Liver (tissue), 9 donors: ENCODE data around the gene ILDR2. TPM values are rescaled to one million over a fixed set of nuclear protein-coding genes. Genes with fewer than 3 reads are reported as not detected.

Experiments used
- DNase-seq: peaks from one replicate; pipeline ENCODE4 v3.0.0-alpha.2; 2017; ENCODE audit warnings: low spot score
- H3K27ac ChIP-seq, 2 donors: one replicate each; pipeline ENCODE4 v1.7.0; 2013; ENCODE audit warnings: inconsistent platforms in 2 of 2, low read length in 2 of 2, control low read depth in 1 of 2, low read depth in 1 of 2, mild to moderate bottlenecking in 1 of 2
- H3K27me3 ChIP-seq, 4 donors: one replicate each; pipeline versions ENCODE4 v1.6.1 to v1.7.0; 2013; ENCODE audit warnings: low read length in 3 of 4, inconsistent platforms in 1 of 4, mild to moderate bottlenecking in 1 of 4, moderate library complexity in 1 of 4; ENCODE audit not compliant: control insufficient read depth in 4 of 4, insufficient read depth in 4 of 4
- H3K36me3 ChIP-seq, 4 donors: one replicate each; pipeline versions ENCODE4 v1.6.1 to v1.7.0; 2013; ENCODE audit warnings: low read length in 3 of 4, mild to moderate bottlenecking in 3 of 4, low read depth in 1 of 4, moderate library complexity in 1 of 4; ENCODE audit not compliant: control insufficient read depth in 4 of 4, insufficient read depth in 3 of 4
- H3K4me1 ChIP-seq, 4 donors: one replicate each; pipeline versions ENCODE4 v1.6.1 to v1.7.0; 2013; ENCODE audit warnings: low read length in 3 of 4, mild to moderate bottlenecking in 3 of 4, moderate library complexity in 1 of 4; ENCODE audit not compliant: control insufficient read depth in 4 of 4, insufficient read depth in 4 of 4
- H3K4me3 ChIP-seq, 3 donors: one replicate each; pipeline versions ENCODE4 v1.6.1 to v1.7.0; 2013; ENCODE audit warnings: low read length in 3 of 3, control low read depth in 1 of 3, low read depth in 1 of 3, mild to moderate bottlenecking in 1 of 3
- H3K9ac ChIP-seq, 2 donors: one replicate each; pipeline ENCODE4 v1.7.0; 2013; ENCODE audit warnings: low read length in 2 of 2, mild to moderate bottlenecking in 2 of 2, moderate library complexity in 2 of 2, control low read depth in 1 of 2, low read depth in 1 of 2
- H3K9me3 ChIP-seq, 4 donors: one replicate each; pipeline versions ENCODE4 v1.6.1 to v1.7.0; 2013; ENCODE audit warnings: low read length in 3 of 4; ENCODE audit not compliant: control insufficient read depth in 4 of 4
- ATF3 ChIP-seq: IDR thresholded peaks from 2 replicates; pipeline ENCODE4 v1.6.1; 2016; ENCODE audit warnings: antibody characterized with exemption
- CTCF ChIP-seq: fragments of 150-350 bp; IDR thresholded peaks from 2 replicates; pipeline ENCODE4 v1.5.1; 2017; ENCODE audit warnings: improper control_type of control experiment, low read depth, low read length; ENCODE audit not compliant: missing input control
- EGR1 ChIP-seq, 2 donors: IDR thresholded peaks; 2 replicates each; pipeline ENCODE4 v1.6.1; 2016 to 2018; ENCODE audit warnings: antibody characterized with exemption in 2 of 2, low read depth in 2 of 2
- FOXA1 ChIP-seq: IDR thresholded peaks from 2 replicates; pipeline ENCODE4 v1.6.1; 2016; ENCODE audit warnings: antibody characterized with exemption
- FOXA2 ChIP-seq: IDR thresholded peaks from 2 replicates; pipeline ENCODE4 v1.6.1; 2016; ENCODE audit warnings: antibody characterized with exemption
- GABPA ChIP-seq, 2 donors: IDR thresholded peaks in 1 of 2; conservative IDR thresholded peaks in 1 of 2; 2 replicates each; pipeline ENCODE4 v1.6.1; 2016; ENCODE audit warnings: antibody characterized with exemption in 2 of 2, mild to moderate bottlenecking in 1 of 2, moderate library complexity in 1 of 2
- HNF4A ChIP-seq, 2 donors: conservative IDR thresholded peaks; 2 replicates each; pipeline ENCODE4 v1.6.1; 2016; ENCODE audit warnings: antibody characterized with exemption in 2 of 2, mild to moderate bottlenecking in 2 of 2
- JUND ChIP-seq, 2 donors: IDR thresholded peaks; 2 replicates each; pipeline ENCODE4 v1.6.1; 2016; ENCODE audit warnings: antibody characterized with exemption in 2 of 2
- NR2F2 ChIP-seq: IDR thresholded peaks from 2 replicates; pipeline ENCODE4 v1.6.1; 2016; ENCODE audit warnings: antibody characterized with exemption
- RAD21 ChIP-seq, 2 donors: IDR thresholded peaks; 2 replicates each; pipeline ENCODE4 v1.6.1; 2016; ENCODE audit warnings: antibody characterized with exemption in 2 of 2, mild to moderate bottlenecking in 2 of 2
- REST ChIP-seq: IDR thresholded peaks from 2 replicates; pipeline ENCODE4 v1.6.1; 2016; ENCODE audit warnings: antibody characterized with exemption, mild to moderate bottlenecking
- YY1 ChIP-seq: IDR thresholded peaks from 2 replicates; pipeline ENCODE4 v1.6.1; 2016; ENCODE audit warnings: antibody characterized with exemption, mild to moderate bottlenecking
- ZBTB33 ChIP-seq: IDR thresholded peaks from 2 replicates; pipeline ENCODE4 v1.6.1; 2016; ENCODE audit warnings: antibody characterized with exemption
- WGBS: extraction: QIAGEN DNeasy Blood & Tissue Kit; methylation state at CpG from one replicate; pipeline ENCODE4 v1.1.7; 2013; 5-methylcytosine and 5-hydroxymethylcytosine counted together
- polyA plus RNA-seq, 2 donors: library from polyadenylated mRNA; stranded (reverse) in 1 of 2; unstranded in 1 of 2; fragments of 200-250 nt in 1 of 2; fragments of >200 nt in 1 of 2; fragmentation: Nextera tagmentation in 1 of 2; extraction: Ambion mirVana in 1 of 2; gene quantifications; one replicate each; pipeline versions ENCODE4 v1.2.1 to v1.2.3, GENCODE V29; 2013 to 2015
- total RNA-seq, 2 donors: library from RNA; depleted of rRNA; stranded (reverse); fragments of >200 nt; gene quantifications; one replicate each; pipeline ENCODE4 v1.2.3, GENCODE V29; 2014
- donor health status: healthy.
- donor health status: healthy.
- donor health status: healthy.
- donor health status: healthy.
- donor health status: healthy.

Gene ILDR2
- total and polyA plus RNA-seq, 4 donors = 0.09 to 7.4 (median 0.44) TPM

GRCh38 chr1:166889776-166890175 lies 85.6 kb downstream of the ILDR2 start:
- no peak overlapping the region for H3K9ac ChIP-seq
- no peak overlapping the region for H3K4me3 ChIP-seq
- no peaks in the 10 kb centered on the region for H3K4me1 ChIP-seq
- no peaks in the 10 kb centered on the region for H3K27me3 ChIP-seq
- H3K36me3 ChIP-seq = no peaks in the 10 kb centered on the region
- no peaks in the 10 kb centered on the region for H3K9me3 ChIP-seq
- DNase-seq = no peak
- H3K27ac ChIP-seq = no peak overlapping the region
- TF ChIP-seq GABPA (IDR thresholded peaks at IDR 0.05 in 1 of 2, conservative IDR thresholded peaks at IDR 0.05 in 1 of 2) (no peak), REST (no peak), HNF4A (conservative IDR thresholded peaks at IDR 0.05) (no peak), YY1 (no peak), RAD21 (IDR thresholded peaks at IDR 0.05) (no peak), ZBTB33 (no peak), NR2F2 (no peak), JUND (IDR thresholded peaks at IDR 0.05) (no peak), ATF3 (no peak)

GRCh38 chr1:166888373-166889111 lies 86.8 kb downstream of the ILDR2 start:
- no peak for DNase-seq
- no peaks in the 10 kb centered on the region for H3K36me3 ChIP-seq
- peaks cover 0 to 5% (median 0%) of the 10 kb centered on the region in 4 donors for H3K4me1 ChIP-seq
- H3K4me3 ChIP-seq = no peak overlapping the region
- H3K9ac ChIP-seq = no peak overlapping the region
- WGBS = 84% methylated on average over 4 of the region's 4 CpGs
- TF ChIP-seq NR2F2 (no peak), CTCF (no peak), ATF3 (no peak), EGR1 (IDR thresholded peaks at IDR 0.05; ENCODE audit: low read depth in 2 of 2) (no peak), RAD21 (IDR thresholded peaks at IDR 0.05) (no peak), REST (no peak), FOXA2 (no peak), GABPA (IDR thresholded peaks at IDR 0.05 in 1 of 2, conservative IDR thresholded peaks at IDR 0.05 in 1 of 2) (no peak), YY1 (no peak), FOXA1 (no peak)
- no peak overlapping the region for H3K27ac ChIP-seq
- no peaks in the 10 kb centered on the region for H3K9me3 ChIP-seq
- H3K27me3 ChIP-seq = peaks cover 0 to 3% (median 0%) of the 10 kb centered on the region in 4 donors
